OCI-LY1 (cell line): ENCODE data around the gene DHRSX.
"Not testable (repeated sequence)": the region's sequence is repeated elsewhere in the genome, so short reads cannot be mapped to it uniquely, and the experiment has no call there.

ENCODE experiments used
- H2AFZ ChIP-seq: fragments of 200-600 bp; sonication (generic), shearing (Covaris generic); 2 replicates; pipeline ENCODE4 v1.6.0; 2014; ENCODE audit warnings: antibody characterized with exemption, mild to moderate bottlenecking, low read length
- H3F3A ChIP-seq: fragments of 200-600 bp; sonication (generic), shearing (Covaris generic); 2 replicates; pipeline ENCODE4 v1.6.0; 2014; ENCODE audit warnings: mild to moderate bottlenecking, antibody characterized with exemption, low read length, moderate library complexity; ENCODE audit not compliant: insufficient read depth
- H3K27ac ChIP-seq: fragments of 200-600 bp; sonication (generic); 2 replicates; pipeline ENCODE4 v1.5.1; 2014; ENCODE audit warnings: low read length, mixed run types, mild to moderate bottlenecking, low read depth; ENCODE audit not compliant: poor library complexity, severe bottlenecking
- H3K27me3 ChIP-seq: fragments of 200-600 bp; sonication (generic); 2 replicates; pipeline ENCODE4 v1.6.0; 2014; ENCODE audit warnings: antibody characterized with exemption, mild to moderate bottlenecking, low read length, moderate library complexity; ENCODE audit not compliant: insufficient read depth
- H3K36me3 ChIP-seq: fragments of 200-600 bp; sonication (generic); 2 replicates; pipeline ENCODE4 v1.6.1; 2014; ENCODE audit warnings: mild to moderate bottlenecking, antibody characterized with exemption, low read length, moderate library complexity, mixed read lengths; ENCODE audit not compliant: insufficient read depth
- H3K4me1 ChIP-seq: fragments of 200-600 bp; sonication (generic); 2 replicates; pipeline ENCODE4 v1.5.1; 2014; ENCODE audit warnings: mild to moderate bottlenecking, low read length, moderate library complexity; ENCODE audit not compliant: insufficient read depth, severe bottlenecking
- H3K4me2 ChIP-seq: fragments of 200-600 bp; sonication (generic), shearing (Covaris generic); 2 replicates; pipeline ENCODE4 v1.6.1; 2014; ENCODE audit warnings: low read length
- H3K4me3 ChIP-seq: fragments of 200-600 bp; sonication (generic); 2 replicates; pipeline ENCODE4 v1.5.1; 2014; ENCODE audit warnings: low read length, low read depth, mild to moderate bottlenecking, mixed read lengths; ENCODE audit not compliant: poor library complexity, severe bottlenecking
- H3K79me2 ChIP-seq: fragments of 200-600 bp; shearing (Covaris generic); 2 replicates; pipeline ENCODE4 v1.6.1; 2016; ENCODE audit warnings: mixed run types, low read length, mixed read lengths; ENCODE audit not compliant: insufficient read depth
- H3K9ac ChIP-seq: fragments of 200-600 bp; sonication (generic), shearing (Covaris generic); 2 replicates; pipeline ENCODE4 v1.6.1; 2014; ENCODE audit warnings: mild to moderate bottlenecking, low read length, mixed read lengths
- H3K9me2 ChIP-seq: fragments of 200-600 bp; sonication (generic), shearing (Covaris generic); 2 replicates; pipeline ENCODE4 v1.6.1; 2014; ENCODE audit warnings: low read depth, mild to moderate bottlenecking, low read length, mixed read lengths
- H3K9me3 ChIP-seq: fragments of 200-600 bp; shearing (Covaris generic); 2 replicates; pipeline ENCODE4 v1.6.1; 2014; ENCODE audit warnings: low read length, mixed read lengths
- H4K20me1 ChIP-seq: fragments of 200-600 bp; sonication (generic), shearing (Covaris generic); 2 replicates; pipeline ENCODE4 v1.6.0; 2016; ENCODE audit warnings: mild to moderate bottlenecking, low read length; ENCODE audit not compliant: insufficient read depth
- EZH2 ChIP-seq: fragments of 200-600 bp; sonication (generic), shearing (Covaris generic); IDR thresholded peaks from 2 replicates; pipeline ENCODE4 v1.8.0; 2017; ENCODE audit warnings: borderline replicate concordance, mixed run types, mild to moderate bottlenecking, antibody characterized with exemption, low read length, moderate library complexity, mixed read lengths
- TF ChIP-seq, protein P1 (sequence below): fragments of 200-600 bp; sonication (generic), shearing (Covaris generic); IDR thresholded peaks from 2 replicates; pipeline ENCODE4 v1.5.1; 2017; ENCODE audit warnings: mild to moderate bottlenecking, antibody characterized with exemption, low read length, moderate library complexity, mixed read lengths

DHRSX gene

DNA sequence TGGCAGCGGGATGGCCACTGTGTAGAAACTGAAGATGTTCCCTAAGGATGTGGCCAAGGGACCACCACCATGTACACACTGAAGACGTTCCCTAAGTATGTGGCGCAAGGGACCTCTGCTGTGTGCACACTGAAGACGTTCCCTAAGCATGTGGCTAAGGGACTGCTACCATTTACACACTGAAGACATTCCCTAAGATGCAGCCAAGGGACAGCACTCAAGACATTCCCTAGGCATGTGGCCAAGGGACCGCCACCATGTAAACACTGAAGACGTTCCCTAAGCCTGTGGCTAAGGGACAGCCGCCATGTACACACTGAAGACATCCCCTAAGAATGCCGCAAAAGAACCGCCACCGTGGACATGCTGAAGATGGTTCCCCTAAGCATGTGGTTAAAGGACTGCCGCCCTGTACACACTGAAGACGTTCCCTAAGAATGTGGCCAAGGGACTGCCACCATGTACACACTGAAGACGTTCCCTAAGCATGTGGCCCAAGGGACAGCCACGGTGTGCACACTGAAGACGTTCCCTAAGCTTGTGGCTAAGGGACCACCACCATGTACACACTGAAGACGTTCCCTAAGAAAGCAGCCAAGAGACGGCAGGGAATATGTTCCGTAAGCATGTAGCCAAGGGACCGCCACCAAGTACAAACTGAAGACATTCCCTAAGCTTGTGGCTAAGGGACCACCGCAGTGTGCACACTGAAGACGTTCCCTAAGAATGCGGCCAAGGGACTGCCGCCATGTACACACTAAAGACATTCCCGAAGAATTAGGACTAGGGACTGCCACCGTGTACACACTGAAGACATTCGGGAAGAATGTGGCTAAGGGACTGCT, 43.3 kb downstream of the DHRSX start:
- H3F3A ChIP-seq = no peaks in the 10 kb centered on the region
- H3K36me3 ChIP-seq = peaks cover 12% of the 10 kb centered on the region
- no peak overlapping the region for H3K27ac ChIP-seq
- H3K27me3 ChIP-seq = no peaks in the 10 kb centered on the region
- H3K9me2 ChIP-seq = no peaks in the 10 kb centered on the region
- no peak overlapping the region for H2AFZ ChIP-seq
- no peaks in the 10 kb centered on the region for H3K9me3 ChIP-seq
- TF ChIP-seq, protein P1, sequence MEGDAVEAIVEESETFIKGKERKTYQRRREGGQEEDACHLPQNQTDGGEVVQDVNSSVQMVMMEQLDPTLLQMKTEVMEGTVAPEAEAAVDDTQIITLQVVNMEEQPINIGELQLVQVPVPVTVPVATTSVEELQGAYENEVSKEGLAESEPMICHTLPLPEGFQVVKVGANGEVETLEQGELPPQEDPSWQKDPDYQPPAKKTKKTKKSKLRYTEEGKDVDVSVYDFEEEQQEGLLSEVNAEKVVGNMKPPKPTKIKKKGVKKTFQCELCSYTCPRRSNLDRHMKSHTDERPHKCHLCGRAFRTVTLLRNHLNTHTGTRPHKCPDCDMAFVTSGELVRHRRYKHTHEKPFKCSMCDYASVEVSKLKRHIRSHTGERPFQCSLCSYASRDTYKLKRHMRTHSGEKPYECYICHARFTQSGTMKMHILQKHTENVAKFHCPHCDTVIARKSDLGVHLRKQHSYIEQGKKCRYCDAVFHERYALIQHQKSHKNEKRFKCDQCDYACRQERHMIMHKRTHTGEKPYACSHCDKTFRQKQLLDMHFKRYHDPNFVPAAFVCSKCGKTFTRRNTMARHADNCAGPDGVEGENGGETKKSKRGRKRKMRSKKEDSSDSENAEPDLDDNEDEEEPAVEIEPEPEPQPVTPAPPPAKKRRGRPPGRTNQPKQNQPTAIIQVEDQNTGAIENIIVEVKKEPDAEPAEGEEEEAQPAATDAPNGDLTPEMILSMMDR = no peak
- no peak for TF ChIP-seq EZH2
- H3K9ac ChIP-seq = no peak overlapping the region
- no peak overlapping the region for H3K4me2 ChIP-seq
- H4K20me1 ChIP-seq = no peaks in the 10 kb centered on the region
- peaks cover 30% of the 10 kb centered on the region for H3K79me2 ChIP-seq
- peaks cover 9% of the 10 kb centered on the region for H3K4me1 ChIP-seq
- no peak overlapping the region for H3K4me3 ChIP-seq

- Histone ChIP-seq H3K36me3 (peaks cover 16% of the 10 kb centered on the region), H3K79me2 (peaks cover 22% of the 10 kb centered on the region)
- H3K9ac ChIP-seq, H4K20me1 ChIP-seq, H3K27me3 ChIP-seq, H3K27ac ChIP-seq, H3K4me1 ChIP-seq, H3K9me3 ChIP-seq, H3K4me2 ChIP-seq, H3K9me2 ChIP-seq, H3K4me3 ChIP-seq, H2AFZ ChIP-seq, H3F3A ChIP-seq: not testable (repeated sequence)
Measured at GRCh38 chrX:2456091-2456490, 44.7 kb downstream of the DHRSX start.

- H3K79me2 ChIP-seq = peaks cover 20% of the 10 kb centered on the region
Measured at GRCh38 chrX:2454620-2455019, 46.2 kb downstream of the DHRSX start.

DNA sequence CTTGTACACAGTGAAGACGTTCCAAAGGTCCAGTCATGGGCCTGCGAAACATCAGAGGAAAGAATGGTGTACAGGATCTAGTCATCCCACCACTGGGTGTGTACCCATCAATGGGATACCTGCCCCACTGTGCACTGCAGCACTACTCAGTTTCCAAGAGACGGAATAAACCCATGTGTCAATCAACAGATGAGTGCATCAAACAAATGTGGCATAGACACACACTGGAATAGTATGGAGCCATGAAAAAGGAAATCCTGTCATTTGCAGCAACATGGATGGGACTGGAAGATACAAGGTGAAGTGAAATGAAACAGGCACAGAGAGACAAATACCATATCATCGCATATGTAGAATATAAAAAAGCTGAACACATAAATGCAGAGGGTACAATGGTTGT, 48.0 kb downstream of the DHRSX start:
- Histone ChIP-seq H3K4me1 (peaks cover 11% of the 10 kb centered on the region), H3K4me2 (no peak overlapping the region), H3K27me3 (no peaks in the 10 kb centered on the region), H4K20me1 (no peaks in the 10 kb centered on the region), H3F3A (no peaks in the 10 kb centered on the region), H3K9ac (no peak overlapping the region), H3K79me2 (peaks cover 8% of the 10 kb centered on the region; the same call in 1 of the 2 replicates), H2AFZ (no peak overlapping the region), H3K9me3 (no peaks in the 10 kb centered on the region), H3K36me3 (peaks cover 10% of the 10 kb centered on the region), H3K9me2 (no peaks in the 10 kb centered on the region), H3K27ac (no peak overlapping the region), H3K4me3 (no peak overlapping the region)
- no peak for TF ChIP-seq EZH2
- TF ChIP-seq, protein P1 = no peak

More at GRCh38 chrX:2454620-2455019, 46.2 kb downstream of the DHRSX start:
- not testable (repeated sequence) for H3K9me3 ChIP-seq, H3K9me2 ChIP-seq, H2AFZ ChIP-seq, H3K27ac ChIP-seq, H3F3A ChIP-seq, H3K4me1 ChIP-seq, H3K9ac ChIP-seq, H3K27me3 ChIP-seq, H3K4me2 ChIP-seq, H4K20me1 ChIP-seq, H3K4me3 ChIP-seq
- H3K36me3 ChIP-seq = peaks cover 16% of the 10 kb centered on the region
